Upper lobe of left lung (tissue), 4 donors: ENCODE measurements around the gene OAS3.

ENCODE experiments used
- POLR2A ChIP-seq, 4 donors: fragments of 450-650 bp; IDR thresholded peaks; one replicate each; pipeline ENCODE4 v1.5.1; 2016 to 2017; ENCODE audit warnings: antibody characterized with exemption in 4 of 4, mild to moderate bottlenecking in 2 of 4
- TF ChIP-seq, protein P1 (sequence below), 6 experiments: fragments of 450-650 bp in 4 of 6; fragments of 200-600 bp in 2 of 6; sonication (generic) in 2 of 6; IDR thresholded peaks; one replicate each; pipeline ENCODE4 v1.5.1; 2016 to 2019; ENCODE audit warnings: antibody characterized with exemption in 6 of 6

DNA sequence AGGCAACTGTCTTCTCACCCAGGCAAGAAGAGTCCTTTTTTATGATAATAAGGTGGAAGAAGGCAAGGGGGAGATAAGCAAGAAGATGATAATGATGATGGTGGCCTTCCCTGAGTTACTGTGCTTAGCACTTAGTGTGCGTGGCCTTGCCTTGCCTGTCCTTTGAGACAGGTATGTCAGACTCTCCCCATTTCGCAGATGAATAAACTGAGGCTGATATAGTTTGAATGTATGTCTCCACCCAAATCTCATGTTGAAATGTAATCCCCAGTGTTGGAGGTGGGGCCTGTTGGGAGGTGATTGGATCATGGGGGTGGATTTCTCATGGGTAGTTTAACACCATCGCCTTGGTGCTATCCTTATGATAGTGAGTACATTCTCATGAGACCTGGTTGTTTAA is 8.6 kb upstream of the OAS3 start:
- TF ChIP-seq, protein P1, sequence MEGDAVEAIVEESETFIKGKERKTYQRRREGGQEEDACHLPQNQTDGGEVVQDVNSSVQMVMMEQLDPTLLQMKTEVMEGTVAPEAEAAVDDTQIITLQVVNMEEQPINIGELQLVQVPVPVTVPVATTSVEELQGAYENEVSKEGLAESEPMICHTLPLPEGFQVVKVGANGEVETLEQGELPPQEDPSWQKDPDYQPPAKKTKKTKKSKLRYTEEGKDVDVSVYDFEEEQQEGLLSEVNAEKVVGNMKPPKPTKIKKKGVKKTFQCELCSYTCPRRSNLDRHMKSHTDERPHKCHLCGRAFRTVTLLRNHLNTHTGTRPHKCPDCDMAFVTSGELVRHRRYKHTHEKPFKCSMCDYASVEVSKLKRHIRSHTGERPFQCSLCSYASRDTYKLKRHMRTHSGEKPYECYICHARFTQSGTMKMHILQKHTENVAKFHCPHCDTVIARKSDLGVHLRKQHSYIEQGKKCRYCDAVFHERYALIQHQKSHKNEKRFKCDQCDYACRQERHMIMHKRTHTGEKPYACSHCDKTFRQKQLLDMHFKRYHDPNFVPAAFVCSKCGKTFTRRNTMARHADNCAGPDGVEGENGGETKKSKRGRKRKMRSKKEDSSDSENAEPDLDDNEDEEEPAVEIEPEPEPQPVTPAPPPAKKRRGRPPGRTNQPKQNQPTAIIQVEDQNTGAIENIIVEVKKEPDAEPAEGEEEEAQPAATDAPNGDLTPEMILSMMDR (IDR thresholded peaks at IDR 0.05): no peak
- no peak for TF ChIP-seq POLR2A (IDR thresholded peaks at IDR 0.05)
